Uterus (tissue), 4 donors: Measurements from ENCODE around the gene ANKRD42. TPM values are rescaled to one million over a fixed set of nuclear protein-coding genes. Genes with fewer than 3 reads are reported as not detected.

Experiments used
- DNase-seq, 2 donors: peaks; one replicate each; pipeline ENCODE4 v3.0.0-alpha.2; 2019 to 2020
- H3K27ac ChIP-seq, 2 donors: fragments of 200-600 bp; sonication (generic); 1 replicate in 1 of 2; 2 replicates in 1 of 2; pipeline ENCODE4 v1.5.1; 2016 to 2018
- H3K27me3 ChIP-seq, 2 donors: fragments of 200-600 bp; sonication (generic); one replicate each; pipeline ENCODE4 v1.5.1; 2018 to 2019; ENCODE audit warnings: control low read depth in 1 of 2
- H3K36me3 ChIP-seq, 2 donors: fragments of 200-600 bp; sonication (generic); one replicate each; pipeline ENCODE4 v1.5.1; 2019; ENCODE audit warnings: control low read depth in 1 of 2
- H3K4me1 ChIP-seq, 2 donors: fragments of 200-600 bp; sonication (generic); one replicate each; pipeline ENCODE4 v1.5.1; 2018 to 2019; ENCODE audit warnings: control low read depth in 1 of 2
- H3K4me3 ChIP-seq, 2 donors: fragments of 200-600 bp; sonication (generic); 1 replicate in 1 of 2; 2 replicates in 1 of 2; pipeline ENCODE4 v1.5.1; 2018 to 2019; ENCODE audit warnings: mild to moderate bottlenecking in 1 of 2
- H3K9me3 ChIP-seq, 2 donors: fragments of 200-600 bp; sonication (generic); one replicate each; pipeline ENCODE4 v1.5.1; 2019; ENCODE audit warnings: control low read depth in 1 of 2
- POLR2A ChIP-seq, 2 donors: fragments of 450-650 bp; IDR thresholded peaks; one replicate each; pipeline ENCODE4 v1.6.1; 2016; ENCODE audit warnings: antibody characterized with exemption in 2 of 2, mild to moderate bottlenecking in 1 of 2, moderate library complexity in 1 of 2
- intact Hi-C: fragments of 100-400 bp; cut with DNase I; formaldehyde crosslinking; loops from one replicate; pipeline ENCODE4 v1.15.1; 2023; ENCODE audit warnings: low total_unique reads
- total RNA-seq, 4 donors: library from RNA; depleted of rRNA in 3 of 4; stranded (reverse); fragments of >200 nt in 3 of 4; gene quantifications; one replicate each; pipeline versions ENCODE4 v1.1.0 to v1.2.4, GENCODE V29; 2014 to 2023
- TF ChIP-seq, protein P1 (sequence below), 4 experiments: fragments of 200-600 bp in 2 of 4; fragments of 450-650 bp in 2 of 4; sonication (generic) in 2 of 4; IDR thresholded peaks; one replicate each; pipeline ENCODE4 v1.5.1; 2016 to 2019; ENCODE audit warnings: antibody characterized with exemption in 4 of 4, mild to moderate bottlenecking in 2 of 4, moderate library complexity in 1 of 4
- donor health status: DM: yes; HTN: yes; CAD: no.

Gene ANKRD42
- total RNA-seq, 4 donors from 2014 or later = 3.3 to 21.7 (median 9.0) TPM

DNA sequence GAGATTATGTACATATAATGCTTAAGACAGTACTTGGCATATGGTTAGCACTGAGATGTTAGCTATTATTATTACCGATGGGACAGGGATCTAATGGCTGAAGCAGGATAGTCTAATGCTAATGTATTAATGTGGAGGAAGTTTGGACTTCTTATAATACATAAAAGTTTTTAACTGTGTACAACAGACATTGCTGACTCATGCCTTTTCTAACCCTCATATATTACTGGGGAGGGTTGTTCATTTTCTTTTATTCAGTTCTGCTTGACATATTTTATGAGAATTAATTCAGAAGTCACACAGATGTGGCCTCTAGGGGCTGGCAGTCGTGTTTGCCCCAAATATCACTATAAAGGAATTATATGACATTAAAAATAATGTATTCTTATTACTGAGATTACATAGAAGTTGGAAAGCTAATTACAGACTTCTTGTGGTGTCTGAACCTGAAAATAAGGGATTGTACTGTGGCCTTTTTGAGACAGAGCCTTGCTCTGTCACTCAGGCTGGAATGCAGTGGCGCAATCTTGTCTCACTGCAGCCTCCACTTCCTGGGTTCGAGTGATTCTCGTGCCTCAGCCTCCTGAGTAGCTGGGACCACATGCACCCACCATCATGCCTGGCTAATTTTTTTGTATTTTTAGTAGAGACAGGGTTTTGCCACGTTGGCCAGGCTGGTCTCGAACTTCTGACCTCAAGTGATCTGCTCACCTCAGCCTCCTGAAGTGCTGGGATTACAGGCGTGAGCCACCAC is 82.6 kb downstream of the ANKRD42 start:
- no peaks in the 10 kb centered on the region for H3K27me3 ChIP-seq
- no peaks in the 10 kb centered on the region for H3K36me3 ChIP-seq
- intact Hi-C loops = no loop called here
- H3K27ac ChIP-seq = no peak overlapping the region
- H3K4me1 ChIP-seq = no peaks in the 10 kb centered on the region
- no peaks in the 10 kb centered on the region for H3K9me3 ChIP-seq
- TF ChIP-seq, protein P1, sequence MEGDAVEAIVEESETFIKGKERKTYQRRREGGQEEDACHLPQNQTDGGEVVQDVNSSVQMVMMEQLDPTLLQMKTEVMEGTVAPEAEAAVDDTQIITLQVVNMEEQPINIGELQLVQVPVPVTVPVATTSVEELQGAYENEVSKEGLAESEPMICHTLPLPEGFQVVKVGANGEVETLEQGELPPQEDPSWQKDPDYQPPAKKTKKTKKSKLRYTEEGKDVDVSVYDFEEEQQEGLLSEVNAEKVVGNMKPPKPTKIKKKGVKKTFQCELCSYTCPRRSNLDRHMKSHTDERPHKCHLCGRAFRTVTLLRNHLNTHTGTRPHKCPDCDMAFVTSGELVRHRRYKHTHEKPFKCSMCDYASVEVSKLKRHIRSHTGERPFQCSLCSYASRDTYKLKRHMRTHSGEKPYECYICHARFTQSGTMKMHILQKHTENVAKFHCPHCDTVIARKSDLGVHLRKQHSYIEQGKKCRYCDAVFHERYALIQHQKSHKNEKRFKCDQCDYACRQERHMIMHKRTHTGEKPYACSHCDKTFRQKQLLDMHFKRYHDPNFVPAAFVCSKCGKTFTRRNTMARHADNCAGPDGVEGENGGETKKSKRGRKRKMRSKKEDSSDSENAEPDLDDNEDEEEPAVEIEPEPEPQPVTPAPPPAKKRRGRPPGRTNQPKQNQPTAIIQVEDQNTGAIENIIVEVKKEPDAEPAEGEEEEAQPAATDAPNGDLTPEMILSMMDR (IDR thresholded peaks at IDR 0.05) = no peak
- TF ChIP-seq POLR2A (IDR thresholded peaks at IDR 0.05) = no peak
- DNase-seq = no peak
- H3K4me3 ChIP-seq = no peak overlapping the region

DNA sequence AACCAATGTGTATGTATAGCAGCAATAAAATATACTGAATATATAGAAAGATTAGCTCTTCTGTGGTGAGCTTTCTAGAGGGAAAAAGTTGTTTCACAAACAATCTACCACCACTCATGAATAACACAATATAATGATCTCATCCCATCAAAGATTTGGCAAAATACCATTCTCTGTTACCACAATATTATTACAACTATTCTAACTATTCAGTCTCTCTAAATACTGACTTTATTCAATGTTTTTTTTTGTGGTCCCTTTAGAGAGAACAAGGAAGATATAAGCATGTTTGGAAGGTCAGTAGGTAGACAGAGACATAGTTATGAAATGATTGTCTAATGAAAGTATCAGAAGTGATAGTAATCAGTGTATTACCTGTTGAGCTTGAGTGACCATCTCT is 84.8 kb downstream of the ANKRD42 start:
- no peak for DNase-seq
- intact Hi-C loops = no loop called here
- Histone ChIP-seq H3K27me3 (no peaks in the 10 kb centered on the region), H3K9me3 (no peaks in the 10 kb centered on the region), H3K27ac (no peak overlapping the region), H3K4me3 (no peak overlapping the region), H3K36me3 (no peaks in the 10 kb centered on the region), H3K4me1 (no peaks in the 10 kb centered on the region)
- no peak for TF ChIP-seq POLR2A (IDR thresholded peaks at IDR 0.05)
- TF ChIP-seq, protein P1 (IDR thresholded peaks at IDR 0.05) = no peak

DNA sequence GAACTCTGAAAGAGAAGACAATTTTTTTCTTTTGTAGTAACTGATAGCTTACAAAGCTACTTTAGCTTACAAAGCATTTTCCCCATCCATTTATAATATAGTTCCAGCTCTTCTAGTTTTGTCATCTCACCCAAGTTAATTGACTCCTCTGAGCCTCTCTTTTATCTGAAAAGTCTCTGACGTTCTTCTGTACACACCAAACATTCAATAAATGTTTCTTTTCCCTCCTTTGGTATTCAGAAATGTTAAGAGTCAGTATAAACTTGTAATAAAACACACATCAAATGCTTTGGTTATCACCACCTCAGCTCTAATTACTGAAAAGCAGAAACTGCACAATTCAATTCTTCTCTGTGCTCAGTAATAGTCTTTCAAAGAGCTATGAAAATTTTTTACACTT is 86.7 kb downstream of the ANKRD42 start:
- Histone ChIP-seq H3K4me1 (no peaks in the 10 kb centered on the region), H3K9me3 (no peaks in the 10 kb centered on the region), H3K27me3 (no peaks in the 10 kb centered on the region), H3K27ac (no peak overlapping the region), H3K36me3 (no peaks in the 10 kb centered on the region), H3K4me3 (no peak overlapping the region)
- no peak for DNase-seq
- intact Hi-C loops = no loop called here
- TF ChIP-seq, protein P1 (IDR thresholded peaks at IDR 0.05) = no peak
- no peak for TF ChIP-seq POLR2A (IDR thresholded peaks at IDR 0.05)

DNA sequence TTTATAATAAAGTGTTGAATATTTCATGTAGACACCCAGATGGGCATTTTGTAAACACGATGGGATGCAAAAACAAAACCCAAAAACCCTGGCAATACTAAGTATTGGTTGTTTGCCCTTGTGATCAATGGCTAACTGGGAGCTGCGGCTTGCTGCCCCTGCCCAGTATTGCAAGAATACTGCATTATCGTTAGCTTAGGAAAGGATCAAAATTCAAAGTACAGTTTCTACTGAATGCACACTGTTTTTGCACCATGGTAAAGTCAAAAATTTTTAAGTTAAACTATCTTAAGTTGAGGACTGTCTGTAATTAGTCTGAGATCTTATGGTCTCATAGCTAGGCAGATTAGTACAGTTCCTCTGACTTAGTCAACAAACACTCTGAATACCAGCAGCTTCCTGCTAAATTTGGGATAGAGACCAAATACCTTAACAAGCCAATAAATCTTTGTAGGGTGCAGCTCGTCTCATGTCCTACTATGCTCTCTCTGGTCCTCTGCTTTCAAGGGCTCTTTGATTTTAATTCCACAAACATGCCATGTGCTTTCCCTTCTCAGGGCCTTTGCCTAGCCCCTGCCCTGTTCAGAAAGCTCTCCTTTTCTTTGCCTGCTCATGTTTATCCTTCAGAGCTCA is 88.7 kb downstream of the ANKRD42 start:
- no peaks in the 10 kb centered on the region for H3K4me1 ChIP-seq
- intact Hi-C loops = no loop called here

More for the DNA sequence above, 88.7 kb downstream of the ANKRD42 start:
- Histone ChIP-seq H3K27ac (no peak overlapping the region), H3K9me3 (no peaks in the 10 kb centered on the region), H3K4me3 (no peak overlapping the region), H3K27me3 (no peaks in the 10 kb centered on the region), H3K36me3 (no peaks in the 10 kb centered on the region)
- DNase-seq = no peak
- TF ChIP-seq, protein P1 (IDR thresholded peaks at IDR 0.05) = no peak
- no peak for TF ChIP-seq POLR2A (IDR thresholded peaks at IDR 0.05)
